C4-2B (cell line): ENCODE results near the gene PAXX.

ENCODE experiments used
- ZFX ChIP-seq: fragments of 450-650 bp; IDR thresholded peaks from 2 replicates; pipeline ENCODE4 v1.6.1; 2017
- TF ChIP-seq, protein P1 (sequence below): fragments of 450-650 bp; conservative IDR thresholded peaks from 2 replicates; pipeline ENCODE4 v1.5.1; 2017; ENCODE audit warnings: mild to moderate bottlenecking

DNA sequence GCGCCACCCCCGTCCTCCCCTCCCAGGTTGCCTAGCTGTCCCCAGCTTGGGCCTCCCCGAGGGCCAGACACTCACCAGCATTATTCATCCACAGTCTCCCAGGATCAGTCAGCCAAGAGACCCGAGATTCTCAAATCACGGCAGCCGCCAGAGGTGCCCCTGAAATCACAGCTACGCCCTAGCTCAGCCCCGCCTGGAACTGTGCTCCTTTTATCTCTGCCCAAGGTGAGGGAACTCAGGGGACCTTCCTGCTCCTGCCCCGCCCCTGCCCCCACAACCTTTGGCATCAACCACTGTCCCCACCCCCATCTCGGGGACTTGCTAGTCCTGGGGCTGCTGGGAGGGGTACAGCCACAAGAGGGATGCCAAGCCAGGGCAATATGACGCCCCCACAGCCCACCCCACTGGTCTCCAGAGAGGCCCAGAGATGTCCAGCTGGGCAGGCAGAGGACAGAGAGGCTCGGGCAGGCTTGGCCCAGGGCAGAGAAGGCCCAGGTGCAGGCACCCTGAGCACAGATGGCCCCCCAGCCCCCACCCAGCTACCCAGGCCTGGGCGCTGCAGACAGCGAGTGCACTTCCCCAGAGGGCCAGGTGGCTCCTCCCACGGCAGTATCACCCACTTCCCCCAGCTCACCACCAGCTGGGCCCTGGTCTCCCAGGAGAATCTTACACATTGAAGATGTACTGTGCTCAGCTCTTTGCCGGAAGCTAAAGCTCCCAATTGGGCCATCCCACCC is 39.9 kb downstream of the PAXX start, which contains the start of gene FUT7:
- TF ChIP-seq, protein P1, sequence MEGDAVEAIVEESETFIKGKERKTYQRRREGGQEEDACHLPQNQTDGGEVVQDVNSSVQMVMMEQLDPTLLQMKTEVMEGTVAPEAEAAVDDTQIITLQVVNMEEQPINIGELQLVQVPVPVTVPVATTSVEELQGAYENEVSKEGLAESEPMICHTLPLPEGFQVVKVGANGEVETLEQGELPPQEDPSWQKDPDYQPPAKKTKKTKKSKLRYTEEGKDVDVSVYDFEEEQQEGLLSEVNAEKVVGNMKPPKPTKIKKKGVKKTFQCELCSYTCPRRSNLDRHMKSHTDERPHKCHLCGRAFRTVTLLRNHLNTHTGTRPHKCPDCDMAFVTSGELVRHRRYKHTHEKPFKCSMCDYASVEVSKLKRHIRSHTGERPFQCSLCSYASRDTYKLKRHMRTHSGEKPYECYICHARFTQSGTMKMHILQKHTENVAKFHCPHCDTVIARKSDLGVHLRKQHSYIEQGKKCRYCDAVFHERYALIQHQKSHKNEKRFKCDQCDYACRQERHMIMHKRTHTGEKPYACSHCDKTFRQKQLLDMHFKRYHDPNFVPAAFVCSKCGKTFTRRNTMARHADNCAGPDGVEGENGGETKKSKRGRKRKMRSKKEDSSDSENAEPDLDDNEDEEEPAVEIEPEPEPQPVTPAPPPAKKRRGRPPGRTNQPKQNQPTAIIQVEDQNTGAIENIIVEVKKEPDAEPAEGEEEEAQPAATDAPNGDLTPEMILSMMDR: no peak
- no peak for TF ChIP-seq ZFX
